HG02938 (cell line): ENCODE results near the gene AKR1E2.
"Not testable (repeated sequence)": the region's sequence is repeated elsewhere in the genome, so short reads cannot be mapped to it uniquely, and the experiment has no call there.

Source experiments
- ATAC-seq: cut with Tn5 transposase; IDR thresholded peaks from one replicate; pipeline ENCODE4 v1.9.1; 2021; ENCODE audit warnings: mild to moderate bottlenecking, moderate library complexity; ENCODE audit not compliant: unreplicated experiment

AKR1E2 gene

DNA sequence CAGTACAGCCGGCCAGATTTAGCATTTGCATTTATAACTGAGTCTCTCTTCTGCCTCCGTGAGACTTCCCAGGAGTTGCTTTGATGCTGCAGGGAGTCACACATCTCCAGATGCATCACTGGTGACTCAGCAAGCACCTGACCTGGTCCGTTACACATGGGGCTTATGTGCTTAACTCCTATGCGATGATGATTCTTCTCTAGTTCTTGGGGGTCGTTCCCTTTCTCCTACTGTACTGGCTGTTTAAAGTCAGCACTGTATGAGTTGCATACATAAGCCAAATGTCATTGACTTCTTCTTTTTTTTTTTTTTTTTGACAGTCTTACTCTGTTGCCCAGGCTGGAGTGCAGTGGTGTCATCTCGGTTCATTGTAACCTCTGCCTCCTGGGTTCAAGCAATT is 13.0 kb upstream of the AKR1E2 start:
- ATAC-seq: no peak

DNA sequence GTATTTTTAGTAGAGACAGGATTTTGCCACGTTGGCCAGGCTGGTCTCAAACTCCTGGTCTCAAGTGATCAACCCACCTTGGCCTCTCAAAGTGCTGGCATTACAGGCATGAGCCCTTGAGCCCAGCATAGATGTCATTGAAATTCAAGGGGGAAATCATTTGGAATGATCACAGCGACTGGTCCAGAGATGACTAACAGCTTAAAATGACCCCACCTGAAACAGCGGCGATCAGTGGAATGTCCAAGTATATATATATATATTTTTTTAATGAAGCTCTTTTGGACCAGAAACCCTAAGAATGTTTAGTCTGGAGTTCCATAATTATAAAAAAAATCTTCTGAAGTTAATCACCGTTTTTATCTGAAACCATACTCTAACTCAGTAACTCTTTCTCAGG is 12.5 kb upstream of the AKR1E2 start:
- ATAC-seq: no peak

DNA sequence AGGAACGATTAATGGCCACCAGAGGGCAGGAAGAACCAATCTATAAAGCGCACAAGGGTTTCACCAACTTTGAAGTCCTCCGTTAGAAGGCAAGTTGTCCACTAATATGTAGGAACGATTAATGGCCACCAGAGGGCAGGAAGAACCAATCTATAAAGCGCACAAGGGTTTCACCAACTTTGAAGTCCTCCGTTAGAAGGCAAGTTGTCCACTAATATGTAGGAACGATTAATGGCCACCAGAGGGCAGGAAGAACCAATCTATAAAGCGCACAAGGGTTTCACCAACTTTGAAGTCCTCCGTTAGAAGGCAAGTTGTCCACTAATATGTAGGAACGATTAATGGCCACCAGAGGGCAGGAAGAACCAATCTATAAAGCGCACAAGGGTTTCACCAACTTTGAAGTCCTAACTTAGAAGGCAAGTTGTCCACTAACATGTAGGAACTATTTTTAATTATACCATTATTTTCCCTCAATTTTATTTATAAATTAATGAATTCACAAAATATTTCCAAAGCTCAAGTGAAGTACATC is 10.3 kb upstream of the AKR1E2 start:
- ATAC-seq: not testable (repeated sequence)

- no peak for ATAC-seq
Measured at GRCh38 chr10:4816966-4817365, 9.0 kb upstream of the AKR1E2 start.

GRCh38 chr10:4819067-4819466 is 6.9 kb upstream of the AKR1E2 start:
- no peak for ATAC-seq

DNA sequence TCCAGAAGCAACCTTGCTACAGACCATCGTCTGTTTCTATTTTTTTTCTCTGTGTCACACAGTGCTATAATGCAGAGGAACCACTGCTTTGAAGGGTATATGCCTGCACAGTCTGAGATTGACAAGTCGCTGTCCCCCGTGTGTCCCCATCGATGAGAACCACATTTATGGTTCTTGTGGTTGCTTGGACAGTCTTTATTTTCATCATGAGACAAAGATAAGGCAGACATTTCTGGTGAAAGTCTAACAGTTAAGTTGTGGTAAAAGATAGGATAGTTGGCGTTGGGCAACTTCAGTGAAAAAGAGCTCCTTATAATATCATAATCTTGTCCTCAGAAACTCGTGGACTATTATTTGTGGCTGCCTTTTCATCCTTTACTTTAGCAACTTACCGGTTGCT is 6.3 kb upstream of the AKR1E2 start:
- ATAC-seq: no peak

GRCh38 chr10:4820804-4821401 is 5.1 kb upstream of the AKR1E2 start:
- ATAC-seq: no peak

DNA sequence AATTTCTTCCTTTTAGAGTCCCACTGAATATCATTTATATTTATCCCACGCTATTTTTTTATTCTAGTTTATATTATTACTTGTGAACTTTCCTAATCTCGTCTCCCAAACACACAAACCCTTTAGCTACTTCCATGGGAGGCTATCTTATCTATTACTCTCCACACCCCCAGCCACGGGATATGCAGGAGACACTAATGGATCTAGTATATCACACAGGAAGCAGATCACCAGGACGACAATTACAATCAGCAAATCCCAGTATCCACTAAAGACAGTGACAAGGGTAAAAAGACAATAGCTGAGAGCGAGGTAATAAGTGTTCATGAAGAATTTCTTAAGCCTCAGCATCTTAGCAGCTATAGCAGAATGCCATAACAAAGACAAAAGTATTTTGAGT is 3.8 kb upstream of the AKR1E2 start:
- no peak for ATAC-seq

GRCh38 chr10:4824791-4825310 is 1.2 kb upstream of the AKR1E2 start:
- ATAC-seq: no peak

- ATAC-seq: no peak
Measured at GRCh38 chr10:4825456-4825867, 545 bp upstream of the AKR1E2 start.

GRCh38 chr10:4826792-4827324 is 851 bp downstream of the AKR1E2 start:
- no peak for ATAC-seq

- no peak for ATAC-seq
Measured at GRCh38 chr10:4828005-4828404, 2.0 kb downstream of the AKR1E2 start.

DNA sequence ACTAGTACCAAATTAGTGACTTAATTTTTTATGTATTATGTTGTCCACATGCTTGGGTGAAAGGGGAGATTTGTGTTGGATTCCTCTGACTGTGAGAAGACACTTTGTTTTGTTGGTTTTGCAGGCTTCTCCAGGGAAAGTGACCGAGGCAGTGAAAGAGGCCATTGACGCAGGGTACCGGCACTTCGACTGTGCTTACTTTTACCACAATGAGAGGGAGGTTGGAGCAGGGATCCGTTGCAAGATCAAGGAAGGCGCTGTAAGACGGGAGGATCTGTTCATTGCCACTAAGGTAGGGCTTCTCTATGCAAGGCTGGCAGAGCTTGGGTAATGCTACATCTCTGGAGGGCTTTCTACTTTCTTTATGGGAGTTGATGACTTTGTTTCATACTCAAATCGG is 4.5 kb downstream of the AKR1E2 start:
- ATAC-seq: no peak

GRCh38 chr10:4831091-4831490 is 5.1 kb downstream of the AKR1E2 start:
- ATAC-seq: no peak

- no peak for ATAC-seq
Measured at GRCh38 chr10:4833286-4833685, 7.3 kb downstream of the AKR1E2 start.

- no peak for ATAC-seq
Measured at GRCh38 chr10:4834898-4835405, 8.9 kb downstream of the AKR1E2 start.

GRCh38 chr10:4835494-4835918 is 9.5 kb downstream of the AKR1E2 start:
- ATAC-seq: no peak

- no peak for ATAC-seq
Measured at GRCh38 chr10:4836416-4836969, 10.5 kb downstream of the AKR1E2 start.

DNA sequence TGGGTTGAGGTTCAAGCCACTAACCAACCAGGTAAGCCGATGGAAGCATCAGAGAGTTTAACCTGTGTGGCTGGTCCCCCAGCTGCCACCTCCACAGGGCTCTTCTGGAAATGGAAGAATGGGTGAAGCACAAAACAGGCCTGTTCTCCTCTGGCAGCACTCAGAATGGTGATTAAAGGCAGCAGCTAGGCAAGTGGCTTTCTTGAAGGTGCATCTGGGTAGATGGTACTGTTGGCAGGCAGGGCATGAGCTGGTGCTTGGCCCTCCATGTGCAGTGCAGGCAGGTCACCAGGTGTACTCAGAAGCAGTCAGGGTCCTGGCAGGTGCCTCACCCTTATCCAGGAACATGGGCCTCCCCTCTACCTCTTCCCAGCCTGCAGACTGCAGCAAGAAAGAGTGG is 11.5 kb downstream of the AKR1E2 start:
- no peak for ATAC-seq

- ATAC-seq: no peak
Measured at GRCh38 chr10:4838743-4839142, 12.7 kb downstream of the AKR1E2 start.

GRCh38 chr10:4839353-4839752 is 13.3 kb downstream of the AKR1E2 start:
- no peak for ATAC-seq

DNA sequence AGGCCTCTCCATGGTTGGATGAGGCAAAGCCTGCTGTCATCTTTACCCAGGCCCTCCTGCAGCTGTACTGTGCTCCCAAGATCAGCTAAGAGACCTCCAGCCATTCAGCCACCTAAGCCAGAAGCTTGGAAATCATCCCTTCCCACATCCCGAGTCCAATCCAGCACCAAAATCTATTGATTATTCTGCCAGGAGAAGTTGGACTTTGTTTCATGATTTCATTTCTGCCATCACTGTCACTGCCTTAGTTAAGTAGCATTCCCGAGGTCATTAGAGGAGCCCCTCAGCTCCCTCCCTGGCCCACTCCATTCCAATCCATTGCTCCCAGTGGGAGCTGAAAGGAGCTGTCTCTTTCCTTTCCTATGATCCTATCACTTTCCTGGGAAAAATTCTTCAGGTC is 14.1 kb downstream of the AKR1E2 start:
- no peak for ATAC-seq
